ENCODE measurements around the gene RASSF8. TPM values are rescaled to one million over a fixed set of nuclear protein-coding genes. Genes with fewer than 3 reads are reported as not detected.

RASSF8 gene
- total RNA-seq, 1 donor from 2014 or later = 85.7 TPM

GRCh38 chr12:26113853-26114719 is 155.6 kb downstream of the RASSF8 start:
- Histone ChIP-seq H3K36me3 (no peaks in the 10 kb centered on the region), H3K27me3 (peaks cover 6% of the 10 kb centered on the region), H3K9me3 (no peaks in the 10 kb centered on the region), H3K4me1 (peaks cover 6% of the 10 kb centered on the region), H3K27ac (peak overlapping the region; percentile 88), H3K4me3 (peak overlapping the region; percentile 59)
- DNase-seq = peak; percentile 97
- intact Hi-C loops (cut with DNase I) = no loop called here
- peak; percentile 95 for ATAC-seq
- peak; percentile 33 for TF ChIP-seq CTCF (IDR thresholded peaks at IDR 0.05)

GRCh38 chr12:26114720-26115401 is 156.4 kb downstream of the RASSF8 start:
- H3K9me3 ChIP-seq = no peaks in the 10 kb centered on the region
- H3K27ac ChIP-seq = peak overlapping the region; percentile 88
- no peak for ATAC-seq
- peaks cover 11% of the 10 kb centered on the region for H3K27me3 ChIP-seq
- no peaks in the 10 kb centered on the region for H3K36me3 ChIP-seq
- peaks cover 6% of the 10 kb centered on the region for H3K4me1 ChIP-seq
- DNase-seq = no peak
- intact Hi-C loops (cut with DNase I) = no loop called here
- peak overlapping the region; percentile 59 for H3K4me3 ChIP-seq
- TF ChIP-seq CTCF (IDR thresholded peaks at IDR 0.05) = no peak

GRCh38 chr12:26116829-26117715 is 158.6 kb downstream of the RASSF8 start:
- ATAC-seq (no peak), DNase-seq (no peak)
- H3K36me3 ChIP-seq = no peaks in the 10 kb centered on the region
- H3K9me3 ChIP-seq = no peaks in the 10 kb centered on the region
- no peak overlapping the region for H3K27ac ChIP-seq
- TF ChIP-seq CTCF (IDR thresholded peaks at IDR 0.05) = no peak
- no peak overlapping the region for H3K4me3 ChIP-seq
- intact Hi-C loops (cut with DNase I) = no loop called here
- peaks cover 6% of the 10 kb centered on the region for H3K4me1 ChIP-seq
- H3K27me3 ChIP-seq = peaks cover 30% of the 10 kb centered on the region

GRCh38 chr12:26118308-26118707 is 159.8 kb downstream of the RASSF8 start:
- no peak for DNase-seq
- peaks cover 11% of the 10 kb centered on the region for H3K4me1 ChIP-seq
- intact Hi-C loops (cut with DNase I) = no loop called here
- ATAC-seq = no peak
- no peak overlapping the region for H3K27ac ChIP-seq
- H3K27me3 ChIP-seq = peaks cover 38% of the 10 kb centered on the region
- TF ChIP-seq CTCF (IDR thresholded peaks at IDR 0.05) = no peak
- no peaks in the 10 kb centered on the region for H3K9me3 ChIP-seq
- H3K36me3 ChIP-seq = no peaks in the 10 kb centered on the region
- H3K4me3 ChIP-seq = no peak overlapping the region

GRCh38 chr12:26119391-26119989 is 161.0 kb downstream of the RASSF8 start:
- Histone ChIP-seq H3K4me1 (peaks cover 9% of the 10 kb centered on the region), H3K36me3 (no peaks in the 10 kb centered on the region), H3K9me3 (no peaks in the 10 kb centered on the region), H3K4me3 (no peak overlapping the region), H3K27ac (peak overlapping the region; percentile 1), H3K27me3 (peaks cover 49% of the 10 kb centered on the region)
- DNase-seq (no peak), ATAC-seq (no peak)
- intact Hi-C loops (cut with DNase I) = no loop called here
- TF ChIP-seq CTCF (IDR thresholded peaks at IDR 0.05) = peak; percentile 55
